ENCODE measurements around the gene DUSP16. TPM values are rescaled to one million over a fixed set of nuclear protein-coding genes. Genes with fewer than 3 reads are reported as not detected.

Gene DUSP16
- total and polyA plus RNA-seq, 2 of the 8 experiments (the other 6 are each of a cell fraction or from before 2014, with no cell fraction given): 31.6 to 55.9 TPM

- Histone ChIP-seq H4K20me1 (replicated peaks in 1 of 2; ENCODE audit: control insufficient read depth in 1 of 2, insufficient read depth in 2 of 2, low read length in 2 of 2) (peaks cover 2 to 4% of the 10 kb centered on the region in 2 experiments), H2AFZ (ENCODE audit: low read length) (no peak overlapping the region), H3K18ac (ENCODE audit: extremely low read depth, low read length) (no peak overlapping the region), H2BK20ac (ENCODE audit: low read length) (no peak overlapping the region), H3K4ac (replicated peaks; ENCODE audit: insufficient read length, low read depth, low read length) (no peak overlapping the region), H4K91ac (replicated peaks; ENCODE audit: insufficient read length, low read length) (no peak overlapping the region), H3K4me1 (replicated peaks in 1 of 4; ENCODE audit: control insufficient read depth in 3 of 4, insufficient read depth in 4 of 4, low read length in 3 of 4) (no peaks in the 10 kb centered on the region; a peak in 1 of 7 replicates), H3K9me3 (ENCODE audit: insufficient read depth in 2 of 2, low read depth in 1 of 2, low read length in 1 of 2) (no peaks in the 10 kb centered on the region), H2BK5ac (ENCODE audit: low read depth, low read length) (no peak overlapping the region), H2BK12ac (ENCODE audit: low read depth, low read length) (no peak overlapping the region), H3K23me2 (ENCODE audit: low read depth, low read length) (no peaks in the 10 kb centered on the region), H3K23ac (ENCODE audit: insufficient read length) (no peak overlapping the region), H3K4me3 (ENCODE audit: extremely low read depth in 1 of 4, insufficient read depth in 2 of 4, low read depth in 3 of 4, low read length in 4 of 4) (no peak overlapping the region), H3K36me3 (ENCODE audit: control insufficient read depth in 2 of 4, insufficient read depth in 4 of 4, low read length in 3 of 4) (peaks cover 0 to 4% (median 0%) of the 10 kb centered on the region in 4 experiments; a peak in 2 of 8 replicates), H2BK120ac (replicated peaks; ENCODE audit: low read depth, low read length) (no peak overlapping the region), H3K4me2 (ENCODE audit: insufficient read depth in 1 of 2, low read depth in 2 of 2, low read length in 2 of 2) (no peak overlapping the region), H3K27me3 (replicated peaks in 1 of 4; ENCODE audit: control insufficient read depth in 3 of 4, extremely low read depth in 1 of 4, insufficient read depth in 3 of 4, low read length in 3 of 4) (no peaks in the 10 kb centered on the region), H3K14ac (ENCODE audit: insufficient read length) (no peak overlapping the region), H3K79me1 (ENCODE audit: low read depth, low read length) (no peaks in the 10 kb centered on the region; the same call in 1 of the 2 replicates), H2BK15ac (ENCODE audit: low read length) (no peak overlapping the region), H3K27ac (ENCODE audit: low read depth, low read length) (no peak overlapping the region), H2AK5ac (ENCODE audit: low read depth, low read length) (no peak overlapping the region), H3K56ac (replicated peaks; ENCODE audit: insufficient read length, low read depth, low read length) (no peak overlapping the region), H3K9ac (replicated peaks in 1 of 4; ENCODE audit: extremely low read depth in 1 of 4, low read depth in 3 of 4, low read length in 3 of 4) (no peak overlapping the region), H4K5ac (ENCODE audit: insufficient read length, low read depth, low read length) (no peak overlapping the region), H4K8ac (ENCODE audit: extremely low read depth, insufficient read depth, low read length) (no peak overlapping the region), H3K79me2 (ENCODE audit: control insufficient read depth in 1 of 2, insufficient read depth in 2 of 2, low read length in 2 of 2) (peaks cover 0 to 82% of the 10 kb centered on the region in 2 experiments; a peak in 2 of 4 replicates)
- FAIRE-seq (no peak), DNase-seq (ENCODE audit: low read depth in 1 of 2, low spot score in 2 of 2) (no peak)
- 93% methylated on average over 4 of the region's 5 CpGs; no CpG with 5 or more reads in 1 of the 2 experiments for WGBS, 2 experiments (ENCODE audit: extremely low coverage in 1 of 2, insufficient coverage in 1 of 2, insufficient read length in 1 of 2, insufficient replicate concordance in 2 of 2, low coverage in 1 of 2, low lambda C conversion rate in 2 of 2, missing lambda C conversion rate in 1 of 2)
- POLR2A ChIA-PET (ENCODE audit: partially characterized antibody): interaction anchor here (0.5 to 1.2 kb wide), 3 partner anchors 8 to 21 kb away, joined by 3 to 4 read pairs (median 3); no protein-coding TSS in a partner anchor
- CTCF ChIA-PET (ENCODE audit: partially characterized antibody): no interaction called here
- no peak for TF ChIP-seq RFX5 (IDR thresholded peaks at IDR 0.05; ENCODE audit: borderline replicate concordance, low read depth, low read length)
- TF ChIP-seq YY1 (IDR thresholded peaks at IDR 0.05; ENCODE audit: low read depth, low read length): no peak
- TF ChIP-seq, protein P1, sequence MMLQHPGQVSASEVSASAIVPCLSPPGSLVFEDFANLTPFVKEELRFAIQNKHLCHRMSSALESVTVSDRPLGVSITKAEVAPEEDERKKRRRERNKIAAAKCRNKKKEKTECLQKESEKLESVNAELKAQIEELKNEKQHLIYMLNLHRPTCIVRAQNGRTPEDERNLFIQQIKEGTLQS (IDR thresholded peaks at IDR 0.05; ENCODE audit: insufficient read depth, low read depth, low read length): no peak
These were observed 20.4 kb downstream of the DUSP16 start for GRCh38 chr12:12542286-12542685.
